Left lung (tissue), 10 donors: ENCODE results near the gene DLGAP1. TPM values are rescaled to one million over a fixed set of nuclear protein-coding genes. Genes with fewer than 3 reads are reported as not detected.

Source experiments
- ATAC-seq: fragments of 200-7000 bp; cut with Tn5 transposase; one replicate; pipeline ENCODE4 v1.9.1; 2020; ENCODE audit warnings: moderate library complexity
- DNase-seq, 4 donors: peaks; one replicate each; pipeline ENCODE4 v3.0.0-alpha.2; 2013 to 2020
- H3K27ac ChIP-seq, 2 donors: fragments of 200-600 bp; sonication (generic) in 1 of 2; one replicate each; pipeline versions ENCODE4 v1.5.0 to v1.8.0; 2020 to 2021
- H3K27me3 ChIP-seq, 2 donors: fragments of 200-600 bp; sonication (generic) in 1 of 2; one replicate each; pipeline versions ENCODE4 v1.5.0 to v1.8.0; 2020 to 2021
- H3K36me3 ChIP-seq, 2 donors: fragments of 200-600 bp; sonication (generic) in 1 of 2; one replicate each; pipeline versions ENCODE4 v1.5.0 to v1.8.0; 2020 to 2021
- H3K4me1 ChIP-seq, 2 donors: fragments of 200-600 bp; one replicate each; pipeline ENCODE4 v1.8.0; 2021
- H3K4me3 ChIP-seq, 2 donors: fragments of 200-600 bp; sonication (generic) in 1 of 2; one replicate each; pipeline versions ENCODE4 v1.5.0 to v1.8.0; 2020 to 2021; ENCODE audit warnings: mild to moderate bottlenecking in 1 of 2
- H3K9me3 ChIP-seq, 2 donors: fragments of 200-600 bp; sonication (generic) in 1 of 2; one replicate each; pipeline versions ENCODE4 v1.5.0 to v1.8.0; 2020 to 2021
- CTCF ChIP-seq, 2 donors: fragments of 200-600 bp; sonication (generic) in 1 of 2; IDR thresholded peaks; one replicate each; pipeline versions ENCODE4 v1.5.0 to v1.8.0; 2021; ENCODE audit warnings: antibody characterized with exemption in 2 of 2
- intact Hi-C, 2 donors: fragments of 100-400 bp; cut with DNase I; formaldehyde crosslinking; loops; one replicate each; pipeline versions ENCODE4 v1.11.2 to v1.14.2; 2022
- polyA plus RNA-seq, 6 donors: library from polyadenylated mRNA; unstranded; fragments of 120-200 nt; gene quantifications; one replicate each; pipeline ENCODE4 v1.2.1, GENCODE V29; 2013; ENCODE audit not compliant: insufficient read length in 6 of 6
- total RNA-seq, 2 donors: library from RNA; stranded (reverse); fragmentation: NEBNext Ultra II Directional; extraction: Animal tissue kit (Norgen Biotek cat#: 25700); gene quantifications; one replicate each; pipeline ENCODE4 v1.2.1, GENCODE V29; 2021
- donor health status: DM: no; HTN: yes; CAD: no.
- donor health status: DM: no; HTN: no; CAD: no.

The DLGAP1 gene
- total and polyA plus RNA-seq, 8 donors, result 1.6 to 4.0 (median 2.1) TPM

DNA sequence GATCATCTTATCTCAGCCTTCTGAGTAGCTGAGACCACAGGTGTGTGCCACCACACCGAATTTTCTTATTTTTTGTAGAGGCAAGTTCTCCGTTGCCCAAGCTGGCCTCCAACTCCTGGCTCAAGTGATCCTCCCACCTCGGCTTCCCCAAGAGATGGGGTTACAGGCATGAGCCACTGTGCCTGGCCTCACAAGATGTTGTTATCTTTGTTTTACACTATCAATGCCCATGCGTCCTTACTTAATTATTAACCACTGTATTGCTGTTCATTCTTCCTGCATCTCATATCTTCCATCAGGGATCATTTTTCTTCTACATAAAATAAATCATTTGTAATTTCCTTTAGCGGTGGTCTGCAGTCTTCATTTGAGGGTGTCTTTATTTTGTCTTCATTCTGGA is 823.2 kb downstream of the DLGAP1 start:
- no peak overlapping the region for H3K27ac ChIP-seq
- no peak for DNase-seq
- ATAC-seq, result no peak

GRCh38 chr18:3626929-3627458 is 828.1 kb downstream of the DLGAP1 start:
- Histone ChIP-seq H3K4me1 (peaks cover 23 to 28% of the 10 kb centered on the region in 2 donors), H3K36me3 (no peaks in the 10 kb centered on the region), H3K4me3 (no peak overlapping the region), H3K27me3 (no peaks in the 10 kb centered on the region), H3K27ac (no peak overlapping the region), H3K9me3 (no peaks in the 10 kb centered on the region)
- TF ChIP-seq CTCF (IDR thresholded peaks at IDR 0.05), result no peak
- DNase-seq (no peak), ATAC-seq (no peak)
- intact Hi-C loops, result no loop called here

More for the DNA sequence above, 823.2 kb downstream of the DLGAP1 start:
- TF ChIP-seq CTCF (IDR thresholded peaks at IDR 0.05), result no peak
- H3K36me3 ChIP-seq, result no peaks in the 10 kb centered on the region
- H3K9me3 ChIP-seq, result no peaks in the 10 kb centered on the region
- intact Hi-C loops, result no loop called here
- no peak overlapping the region for H3K4me3 ChIP-seq
- H3K4me1 ChIP-seq, result no peaks in the 10 kb centered on the region
- no peaks in the 10 kb centered on the region for H3K27me3 ChIP-seq

DNA sequence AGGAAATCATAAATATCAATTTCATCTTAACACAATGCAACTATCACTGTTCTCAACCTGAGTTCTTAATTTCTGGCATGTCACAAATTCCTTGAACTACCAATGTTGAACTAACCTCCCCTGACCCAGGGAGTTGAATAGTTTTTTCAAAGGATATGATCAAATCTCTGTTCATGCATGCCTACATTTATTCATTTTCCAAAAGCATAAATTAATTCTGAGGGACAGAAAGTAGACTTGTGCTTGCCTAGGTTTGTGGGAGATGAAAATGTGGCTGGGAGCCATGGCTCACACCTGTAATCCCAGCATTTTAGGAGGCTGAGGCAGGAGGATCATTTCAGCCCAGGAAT is 829.4 kb downstream of the DLGAP1 start:
- no peak overlapping the region for H3K4me3 ChIP-seq
- no peak overlapping the region for H3K27ac ChIP-seq
- ATAC-seq, result no peak
- no peak for TF ChIP-seq CTCF (IDR thresholded peaks at IDR 0.05)
- no peak for DNase-seq
- intact Hi-C loops, result no loop called here
- no peaks in the 10 kb centered on the region for H3K27me3 ChIP-seq
- no peaks in the 10 kb centered on the region for H3K36me3 ChIP-seq
- peaks cover 23 to 28% of the 10 kb centered on the region in 2 donors for H3K4me1 ChIP-seq
- no peaks in the 10 kb centered on the region for H3K9me3 ChIP-seq

DNA sequence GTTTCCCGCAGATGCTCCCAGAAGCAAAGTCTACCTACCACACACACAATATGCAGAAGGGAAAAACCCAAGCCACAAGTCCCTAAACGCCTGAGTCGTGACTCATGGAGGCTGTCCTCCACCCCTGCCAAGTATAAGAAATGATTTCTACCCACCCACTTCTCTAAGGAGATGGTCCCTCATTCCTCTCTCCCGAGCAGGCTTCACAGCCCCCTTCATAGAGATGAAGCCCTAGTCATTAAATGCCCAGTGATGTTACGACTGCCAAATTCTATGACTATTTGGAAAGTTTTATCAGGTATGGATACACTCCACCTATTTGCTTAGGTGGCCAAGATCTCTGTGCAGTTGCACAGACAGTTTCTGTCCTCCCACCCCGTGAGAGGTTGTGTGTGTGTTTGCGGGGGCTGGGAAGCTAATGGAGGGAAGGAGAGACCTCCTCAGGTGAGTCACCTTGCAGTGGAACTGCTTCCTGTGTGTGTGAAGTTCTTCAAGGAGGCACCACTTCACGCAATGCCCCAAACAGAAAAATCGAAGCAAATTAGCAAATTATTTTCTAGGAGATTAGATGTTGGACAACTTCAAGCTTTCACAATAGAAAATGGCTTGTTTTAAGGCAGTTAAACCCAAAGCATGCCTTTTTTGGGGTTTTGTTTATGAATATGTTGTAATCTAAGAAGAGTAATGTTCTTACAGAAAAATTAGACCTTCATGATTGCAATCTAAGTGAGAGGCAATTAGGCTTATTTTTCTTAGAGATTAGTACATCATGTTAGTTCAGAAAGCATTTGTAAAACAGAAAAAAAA is 830.0 kb downstream of the DLGAP1 start:
- intact Hi-C loops, result no loop called here
- no peak for TF ChIP-seq CTCF (IDR thresholded peaks at IDR 0.05)
- Histone ChIP-seq H3K4me1 (peaks cover 23 to 28% of the 10 kb centered on the region in 2 donors), H3K27ac (peak overlapping the region; percentile 85 to 90), H3K27me3 (no peaks in the 10 kb centered on the region), H3K36me3 (no peaks in the 10 kb centered on the region), H3K9me3 (no peaks in the 10 kb centered on the region), H3K4me3 (no peak overlapping the region)
- DNase-seq (no peak), ATAC-seq (peak; percentile 72)

DNA sequence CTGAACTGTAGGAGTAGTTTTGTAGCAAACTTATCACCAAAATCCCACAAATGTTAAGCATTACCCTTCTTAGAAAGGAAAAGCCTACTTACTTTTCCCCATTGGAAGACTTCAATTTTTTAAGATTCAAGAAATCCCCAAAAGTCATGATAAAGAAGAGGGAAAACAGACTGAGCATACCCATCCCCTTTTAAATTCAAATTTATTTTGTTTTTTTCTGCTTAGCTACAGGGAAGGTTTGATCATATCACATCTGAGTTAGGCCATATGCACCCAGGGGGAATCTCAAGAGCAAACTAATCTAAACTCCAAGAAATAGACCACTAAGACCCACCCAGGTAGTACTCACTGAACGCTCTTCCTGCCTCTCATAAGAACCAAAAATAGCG is 830.6 kb downstream of the DLGAP1 start:
- ATAC-seq (no peak), DNase-seq (no peak)
- Histone ChIP-seq H3K4me1 (peaks cover 23 to 28% of the 10 kb centered on the region in 2 donors), H3K4me3 (no peak overlapping the region), H3K9me3 (no peaks in the 10 kb centered on the region), H3K27ac (peak overlapping the region; percentile 85 to 90), H3K36me3 (no peaks in the 10 kb centered on the region), H3K27me3 (no peaks in the 10 kb centered on the region)
- intact Hi-C loops, result no loop called here
- TF ChIP-seq CTCF (IDR thresholded peaks at IDR 0.05), result no peak
